ENCODE measurements around the gene SLCO3A1.
"Not testable (repeated sequence)": the region's sequence is repeated elsewhere in the genome, so short reads cannot be mapped to it uniquely, and the experiment has no call there.

Gene SLCO3A1

DNA sequence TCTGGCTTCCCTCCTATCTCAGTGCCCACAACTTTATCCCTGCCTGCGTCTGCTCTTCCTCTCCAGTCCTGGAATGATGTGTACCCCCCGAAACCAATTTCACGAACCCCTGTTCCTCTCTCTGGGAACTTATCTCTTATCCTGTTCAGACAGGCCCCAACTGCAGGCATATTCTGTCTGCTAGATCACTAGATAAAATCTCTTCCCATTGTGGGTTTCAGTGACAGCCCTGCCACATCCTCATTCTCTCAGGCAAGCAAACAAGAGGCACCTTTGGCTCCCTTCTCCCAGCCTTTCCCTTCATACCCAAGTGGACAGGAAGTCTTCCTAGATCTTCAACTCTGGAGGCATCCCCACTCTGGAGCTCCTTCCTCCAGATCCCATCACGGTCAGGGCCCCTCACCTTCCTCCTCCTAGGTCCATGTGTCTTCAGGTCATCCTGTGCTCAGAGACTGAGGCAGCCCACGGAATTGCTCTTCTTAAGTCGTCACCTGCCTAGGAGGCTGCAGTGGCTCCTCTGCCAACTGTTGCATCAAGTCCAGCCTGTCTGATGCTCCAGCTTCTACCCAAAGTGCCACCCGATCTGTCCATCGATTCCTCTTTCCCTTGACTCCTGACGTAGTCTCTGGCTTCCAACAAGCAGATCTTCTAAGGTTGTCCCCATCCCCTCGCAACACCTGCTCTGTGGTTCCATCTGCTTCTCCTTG, 190.8 kb downstream of the SLCO3A1 start:
- DNase-seq, result no peak

- no peak for DNase-seq
Observed at GRCh38 chr15:92047900-92048299, 194.4 kb downstream of the SLCO3A1 start.

GRCh38 chr15:92048739-92049138, 195.2 kb downstream of the SLCO3A1 start:
- no peak for DNase-seq

GRCh38 chr15:92049290-92049989, 195.9 kb downstream of the SLCO3A1 start:
- DNase-seq, result no peak

- no peak for DNase-seq
Observed at GRCh38 chr15:92050220-92050898, 196.9 kb downstream of the SLCO3A1 start.

- DNase-seq, result no peak
Observed at GRCh38 chr15:92051716-92052115, 198.2 kb downstream of the SLCO3A1 start.

GRCh38 chr15:92053753-92054316, 200.3 kb downstream of the SLCO3A1 start:
- DNase-seq, result no peak

GRCh38 chr15:92056875-92057274, 203.4 kb downstream of the SLCO3A1 start:
- no peak for DNase-seq

DNA sequence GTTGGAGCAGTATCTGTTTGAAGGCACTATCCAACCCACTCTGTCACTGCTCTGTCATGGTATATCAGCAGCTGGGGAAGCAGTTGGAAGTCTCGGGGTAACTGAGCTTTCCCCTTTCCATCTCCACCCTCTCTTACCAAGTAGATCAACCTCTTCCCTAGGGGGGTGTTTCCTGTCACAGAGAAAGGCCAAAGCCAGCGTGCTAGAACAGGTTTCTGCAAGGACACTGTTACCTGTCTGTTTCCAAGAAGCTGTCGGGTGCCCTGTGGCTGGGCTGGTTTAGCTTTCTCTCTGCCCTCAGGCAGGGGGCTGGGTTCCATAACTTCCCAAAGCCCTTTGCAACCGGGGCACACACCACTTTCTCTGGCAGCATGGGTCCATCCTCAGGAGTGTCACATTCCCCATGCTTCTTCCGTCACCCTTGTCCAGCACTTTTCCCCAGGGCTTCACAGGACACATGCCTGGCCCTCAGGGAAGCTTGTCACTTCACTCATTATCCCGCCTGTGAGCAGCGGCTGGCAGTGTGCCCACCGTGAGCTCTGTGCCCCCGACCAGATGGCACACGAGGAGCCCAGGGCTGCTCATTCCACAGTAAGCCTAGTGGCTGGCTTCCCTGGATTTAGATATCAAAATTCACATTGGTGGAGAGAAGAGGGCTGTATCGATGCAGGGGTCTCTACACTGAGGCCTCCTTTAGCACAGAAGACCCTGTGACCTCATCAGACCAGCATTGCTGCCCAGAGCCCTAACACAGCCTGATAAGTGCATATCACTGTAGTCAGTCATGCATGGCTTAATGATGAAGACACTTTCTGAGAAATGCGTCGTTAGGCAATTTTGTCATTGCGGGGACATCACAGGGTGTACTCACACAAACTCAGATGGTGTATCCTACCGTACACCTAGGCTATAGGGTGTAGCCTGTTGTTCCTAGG, 205.8 kb downstream of the SLCO3A1 start:
- no peak for DNase-seq

DNA sequence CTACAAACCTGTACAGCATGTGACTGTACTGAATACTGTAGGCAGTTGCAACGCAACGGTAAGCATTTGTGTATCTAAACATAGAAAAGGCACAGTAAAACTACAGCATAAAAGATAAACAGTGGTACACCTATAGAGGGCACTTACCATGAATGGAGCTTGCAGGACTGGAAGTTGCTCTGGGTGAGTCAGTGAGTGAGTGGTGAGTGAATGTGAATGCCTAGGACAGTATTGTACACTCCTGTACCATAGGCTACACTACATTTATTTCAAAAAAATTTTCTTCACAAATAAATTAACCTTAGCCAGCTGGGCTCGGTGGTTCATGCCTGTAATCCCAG, 206.4 kb downstream of the SLCO3A1 start:
- DNase-seq, result not testable (repeated sequence)

- DNase-seq, result no peak
Observed at GRCh38 chr15:92061511-92062195, 208.1 kb downstream of the SLCO3A1 start.

GRCh38 chr15:92062505-92062904, 209.0 kb downstream of the SLCO3A1 start:
- DNase-seq, result no peak

DNA sequence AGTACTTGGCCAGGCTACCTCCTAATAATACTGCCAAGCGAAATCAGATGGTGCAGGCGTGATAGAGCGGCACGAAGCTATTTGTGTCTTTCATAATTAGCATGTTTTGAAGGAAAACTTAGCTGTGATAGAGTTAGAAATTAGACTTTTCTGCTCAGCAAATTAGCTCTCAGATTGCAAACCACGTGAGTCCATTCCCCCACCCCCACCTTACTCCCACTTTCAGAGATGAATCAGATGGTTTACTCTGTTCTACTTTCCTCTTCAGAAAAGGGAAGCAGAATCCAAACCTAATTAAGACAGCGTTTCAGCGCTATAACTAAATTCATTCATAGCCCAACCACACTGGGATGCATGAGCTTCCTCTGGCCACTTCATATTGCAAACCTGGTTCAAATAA, 214.6 kb downstream of the SLCO3A1 start:
- no peak for DNase-seq

- DNase-seq, result no peak
Observed at GRCh38 chr15:92069308-92070250, 216.1 kb downstream of the SLCO3A1 start.

DNA sequence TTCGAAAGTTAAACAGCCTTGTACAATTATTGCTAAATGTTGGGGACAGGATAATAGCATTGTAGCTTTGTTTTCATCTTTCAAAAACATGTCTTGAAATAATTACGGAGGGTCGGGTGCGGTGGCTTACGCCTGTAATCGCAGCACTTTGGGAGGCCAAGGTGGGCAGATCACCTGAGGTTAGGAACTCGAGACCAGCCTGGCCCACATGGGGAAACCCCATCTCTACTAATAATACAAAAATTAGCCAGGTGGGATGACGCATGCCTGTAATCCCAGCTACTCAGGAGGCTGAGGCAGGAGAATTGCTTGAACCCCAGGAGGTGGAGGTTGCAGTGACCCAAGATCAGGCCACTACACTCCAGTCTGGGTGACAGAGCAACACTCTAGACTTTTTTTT, 216.7 kb downstream of the SLCO3A1 start:
- not testable (repeated sequence) for DNase-seq

DNA sequence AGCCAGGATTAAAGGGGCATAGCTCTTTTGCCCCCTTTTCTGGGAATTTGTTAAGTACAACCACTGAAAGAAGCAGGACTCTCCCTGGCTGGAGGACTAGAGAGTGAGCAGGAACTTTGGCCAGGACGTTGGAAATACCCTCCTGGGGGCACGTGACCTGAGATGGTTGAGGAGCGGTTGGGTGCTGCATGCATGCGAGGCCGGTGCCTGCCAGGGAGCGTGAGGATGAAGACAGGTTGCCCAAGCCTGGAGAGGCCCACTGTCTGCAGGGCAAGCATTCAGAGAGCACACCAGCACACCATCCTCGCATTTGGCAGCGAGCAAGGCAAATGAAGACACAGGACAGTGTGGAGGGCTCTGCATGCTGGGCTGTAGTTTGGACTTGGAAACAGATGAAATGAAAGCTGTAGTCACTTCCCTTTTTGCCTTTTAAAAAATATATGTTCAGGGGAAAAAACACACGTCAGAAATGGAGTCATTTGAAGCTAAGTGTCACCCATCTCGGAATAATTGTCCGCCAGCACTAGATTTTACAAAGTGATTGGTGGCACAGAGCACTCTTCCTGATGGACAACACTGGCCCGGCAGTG, 217.6 kb downstream of the SLCO3A1 start:
- DNase-seq, result no peak

DNA sequence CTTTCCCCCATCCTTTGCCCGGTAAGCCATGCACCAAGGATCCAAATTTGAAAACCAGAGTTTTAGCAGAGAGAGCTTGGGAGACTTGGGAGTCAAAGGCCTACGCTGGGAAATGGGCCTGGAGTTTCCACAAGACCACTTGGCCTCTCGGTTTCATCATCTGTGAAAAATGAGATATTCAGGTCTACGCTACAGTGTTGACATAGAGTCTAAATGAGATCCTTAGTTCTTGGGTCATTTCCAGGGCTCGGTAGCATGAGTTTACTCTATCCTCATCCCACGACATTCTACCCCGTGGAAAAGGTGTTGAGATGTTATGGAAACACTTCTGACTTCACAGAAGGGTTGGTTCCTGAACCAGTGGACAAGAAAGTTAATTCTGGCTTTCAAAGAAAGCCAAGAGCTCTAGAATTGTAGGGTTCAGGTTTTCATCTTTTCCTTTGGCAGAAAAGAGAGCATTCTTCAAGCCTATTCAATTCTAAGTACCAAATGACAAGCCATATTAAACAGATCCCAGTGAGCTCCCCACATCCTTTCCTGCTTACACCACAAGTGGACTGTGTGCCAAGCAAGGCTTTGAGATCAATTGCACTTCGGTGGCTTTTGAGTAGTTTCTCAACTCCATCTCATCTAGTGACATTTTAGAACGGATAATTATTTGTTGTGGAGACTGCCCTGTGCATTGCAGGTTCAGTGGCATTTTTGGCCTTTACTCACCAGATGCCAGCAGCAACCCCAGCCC, 219.7 kb downstream of the SLCO3A1 start:
- no peak for DNase-seq

DNA sequence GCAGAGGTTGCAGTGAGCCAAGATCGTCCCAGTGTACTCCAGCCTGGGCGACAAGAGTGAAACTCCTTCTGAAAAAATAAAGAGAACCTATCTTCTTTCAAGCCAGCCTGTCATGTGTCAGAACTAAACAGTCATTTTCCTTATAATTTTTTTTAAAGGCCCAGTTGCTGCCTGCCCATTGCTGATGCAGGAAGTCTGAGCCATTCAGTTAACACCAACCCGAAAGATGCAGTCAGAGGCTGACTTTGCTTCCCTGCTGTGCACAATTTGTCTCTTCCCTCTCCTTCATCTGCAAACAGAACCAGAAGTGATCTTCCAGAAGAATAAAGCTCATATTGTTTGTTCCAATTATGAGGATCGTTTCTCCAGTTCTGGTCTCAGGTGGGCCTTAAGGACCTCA, 220.6 kb downstream of the SLCO3A1 start:
- no peak for DNase-seq

GRCh38 chr15:92074646-92075045, 221.1 kb downstream of the SLCO3A1 start:
- no peak for DNase-seq

GRCh38 chr15:92075764-92076163, 222.3 kb downstream of the SLCO3A1 start:
- no peak for DNase-seq

Data from T-helper 1 cell (primary cell).